HEK293 (cell line): ENCODE results near the gene YARS2.

Experiments used
- BCL11A ChIP-seq: fragments of 450-650 bp; formaldehyde crosslinking; IDR thresholded peaks from 2 replicates; pipeline ENCODE4 v1.5.1; 2016; ENCODE audit warnings: low read depth, missing biosample characterization, missing genetic modification characterization
- BCL6B ChIP-seq: fragments of 450-650 bp; formaldehyde crosslinking; IDR thresholded peaks from 2 replicates; pipeline ENCODE4 v1.5.1; 2017; ENCODE audit warnings: missing biosample characterization, missing genetic modification characterization
- IKZF3 ChIP-seq: fragments of 450-650 bp; IDR thresholded peaks from 2 replicates; pipeline ENCODE4 v1.5.0; 2018; ENCODE audit warnings: missing biosample characterization, mild to moderate bottlenecking, missing genetic modification characterization, moderate library complexity
- MEIS1 ChIP-seq: sonication (generic); formaldehyde crosslinking; IDR thresholded peaks from 2 replicates; pipeline ENCODE4 v1.8.1; 2022; ENCODE audit warnings: missing genetic modification reagents, mild to moderate bottlenecking, borderline replicate concordance
- SCRT1 ChIP-seq: fragments of 450-650 bp; formaldehyde crosslinking; IDR thresholded peaks from 2 replicates; pipeline ENCODE4 v1.5.1; 2016; ENCODE audit warnings: missing biosample characterization, missing genetic modification characterization, borderline replicate concordance
- SP3 ChIP-seq: fragments of 450-650 bp; formaldehyde crosslinking; IDR thresholded peaks from 2 replicates; pipeline ENCODE4 v1.5.1; 2016; ENCODE audit warnings: missing biosample characterization, missing genetic modification characterization
- YY1 ChIP-seq: fragments of 450-650 bp; formaldehyde crosslinking; IDR thresholded peaks from 2 replicates; pipeline ENCODE4 v1.5.1; 2018; ENCODE audit warnings: missing biosample characterization, missing genetic modification characterization
- ZBTB26 ChIP-seq: fragments of 450-650 bp; formaldehyde crosslinking; optimal IDR thresholded peaks from 2 replicates; pipeline ENCODE3; 2016; ENCODE audit warnings: missing biosample characterization, mild to moderate bottlenecking, missing genetic modification characterization
- ZNF280C ChIP-seq: fragments of 450-650 bp; formaldehyde crosslinking; IDR thresholded peaks from 2 replicates; pipeline ENCODE4 v1.5.1; 2016; ENCODE audit warnings: missing biosample characterization, missing genetic modification characterization
- ZNF302 ChIP-seq: fragments of 450-650 bp; formaldehyde crosslinking; IDR thresholded peaks from 2 replicates; pipeline ENCODE4 v1.5.1; 2016; ENCODE audit warnings: missing biosample characterization, missing genetic modification characterization, low read depth
- ZNF37A ChIP-seq: fragments of 450-650 bp; IDR thresholded peaks from 2 replicates; pipeline ENCODE4 v1.5.1; 2018; ENCODE audit warnings: missing biosample characterization, missing genetic modification characterization
- ZNF426 ChIP-seq: fragments of 450-650 bp; formaldehyde crosslinking; IDR thresholded peaks from 2 replicates; pipeline ENCODE4 v1.5.1; 2017; ENCODE audit warnings: missing biosample characterization, missing genetic modification characterization, mild to moderate bottlenecking, inconsistent platforms, moderate library complexity
- ZNF501 ChIP-seq: fragments of 450-650 bp; formaldehyde crosslinking; IDR thresholded peaks from 2 replicates; pipeline ENCODE4 v1.5.1; 2016; ENCODE audit warnings: missing biosample characterization, missing genetic modification characterization
- ZNF561 ChIP-seq: fragments of 450-650 bp; IDR thresholded peaks from 2 replicates; pipeline ENCODE4 v1.5.1; 2018; ENCODE audit warnings: missing biosample characterization, missing genetic modification characterization, borderline replicate concordance
- ZNF580 ChIP-seq: fragments of 450-650 bp; formaldehyde crosslinking; IDR thresholded peaks from 2 replicates; pipeline ENCODE4 v1.5.1; 2016; ENCODE audit warnings: missing biosample characterization, missing genetic modification characterization
- ZNF610 ChIP-seq: fragments of 450-650 bp; formaldehyde crosslinking; IDR thresholded peaks from 2 replicates; pipeline ENCODE4 v1.5.1; 2016; ENCODE audit warnings: missing biosample characterization, missing genetic modification characterization, borderline replicate concordance
- ZNF843 ChIP-seq: fragments of 450-650 bp; formaldehyde crosslinking; IDR thresholded peaks from 2 replicates; pipeline ENCODE4 v1.5.1; 2016; ENCODE audit warnings: missing biosample characterization, missing genetic modification characterization
- ZSCAN5A ChIP-seq: fragments of 450-650 bp; formaldehyde crosslinking; IDR thresholded peaks from 2 replicates; pipeline ENCODE4 v1.5.1; 2016; ENCODE audit warnings: missing biosample characterization, missing genetic modification characterization
- TF ChIP-seq, protein P1 (sequence below): fragments of 450-650 bp; formaldehyde crosslinking; IDR thresholded peaks from 2 replicates; pipeline ENCODE4 v1.5.1; 2016; ENCODE audit warnings: missing biosample characterization, missing genetic modification characterization

The YARS2 gene

DNA sequence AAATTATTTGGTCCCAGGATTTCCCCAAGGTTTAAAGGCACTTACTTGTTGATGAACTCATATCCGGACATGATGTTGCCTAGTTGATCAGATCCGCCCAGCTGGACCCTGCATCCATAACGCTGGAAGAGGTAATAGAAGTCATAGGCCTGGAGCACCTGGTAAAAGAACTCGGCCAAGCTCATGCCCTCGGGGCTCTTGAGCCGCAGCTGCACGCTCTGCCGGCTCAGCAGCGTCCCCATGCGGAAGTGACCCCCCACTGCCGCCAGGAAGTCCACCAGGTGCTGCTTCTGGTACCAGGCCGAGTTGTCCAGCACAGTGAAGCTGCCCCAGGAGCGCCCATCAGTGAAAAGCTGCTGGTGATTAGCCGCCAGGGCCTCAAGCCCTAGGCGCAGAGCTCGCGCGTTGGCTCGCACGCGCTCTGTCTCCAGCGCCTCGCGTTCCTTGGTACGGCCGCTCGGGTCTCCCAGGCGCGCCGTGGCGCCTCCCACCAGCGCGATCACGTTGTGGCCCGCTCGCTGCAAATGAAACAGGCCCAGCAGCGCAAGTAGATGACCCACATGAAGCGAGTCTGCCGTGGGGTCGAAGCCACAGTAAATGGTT lies 545 bp downstream of the YARS2 start (continued):
- TF ChIP-seq YY1 (tag by site-specific recombination) (no peak), BCL11A (tag by site-specific recombination) (peak; percentile 88; the same call in 1 of the 2 replicates), ZBTB26 (tag by site-specific recombination) (peak; percentile 87), SCRT1 (tag by site-specific recombination) (0 out of 2 replicates have a peak, but pooled peaks have one; percentile 20), ZNF610 (tag by site-specific recombination) (0 out of 2 replicates have a peak, but pooled peaks have one; percentile 20), ZNF37A (tag by site-specific recombination) (no peak), ZNF843 (no peak), IKZF3 (tag by site-specific recombination) (peak; percentile 66), BCL6B (tag by site-specific recombination) (no peak), ZSCAN5A (tag by site-specific recombination) (no peak), ZNF302 (no peak), ZNF501 (tag by site-specific recombination) (peak; percentile 67), ZNF580 (tag by site-specific recombination) (peak; percentile 89), ZNF561 (tag by site-specific recombination) (no peak), ZNF280C (tag by site-specific recombination) (no peak), ZNF426 (tag by site-specific recombination) (no peak), SP3 (tag by site-specific recombination) (no peak), MEIS1 (no peak)
- TF ChIP-seq, protein P1, sequence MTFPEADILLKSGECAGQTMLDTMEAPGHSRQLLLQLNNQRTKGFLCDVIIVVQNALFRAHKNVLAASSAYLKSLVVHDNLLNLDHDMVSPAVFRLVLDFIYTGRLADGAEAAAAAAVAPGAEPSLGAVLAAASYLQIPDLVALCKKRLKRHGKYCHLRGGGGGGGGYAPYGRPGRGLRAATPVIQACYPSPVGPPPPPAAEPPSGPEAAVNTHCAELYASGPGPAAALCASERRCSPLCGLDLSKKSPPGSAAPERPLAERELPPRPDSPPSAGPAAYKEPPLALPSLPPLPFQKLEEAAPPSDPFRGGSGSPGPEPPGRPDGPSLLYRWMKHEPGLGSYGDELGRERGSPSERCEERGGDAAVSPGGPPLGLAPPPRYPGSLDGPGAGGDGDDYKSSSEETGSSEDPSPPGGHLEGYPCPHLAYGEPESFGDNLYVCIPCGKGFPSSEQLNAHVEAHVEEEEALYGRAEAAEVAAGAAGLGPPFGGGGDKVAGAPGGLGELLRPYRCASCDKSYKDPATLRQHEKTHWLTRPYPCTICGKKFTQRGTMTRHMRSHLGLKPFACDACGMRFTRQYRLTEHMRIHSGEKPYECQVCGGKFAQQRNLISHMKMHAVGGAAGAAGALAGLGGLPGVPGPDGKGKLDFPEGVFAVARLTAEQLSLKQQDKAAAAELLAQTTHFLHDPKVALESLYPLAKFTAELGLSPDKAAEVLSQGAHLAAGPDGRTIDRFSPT (tag by site-specific recombination), result no peak
